ENCODE data around the gene CST1. TPM values are rescaled to one million over a fixed set of nuclear protein-coding genes. Genes with fewer than 3 reads are reported as not detected.
"Not testable (repeated sequence)": the region's sequence is repeated elsewhere in the genome, so short reads cannot be mapped to it uniquely, and the experiment has no call there.

CST1 gene
- polyA plus RNA-seq, 1 of the 3 experiments (the other 2 are of a cell fraction), result not detected

GRCh38 chr20:23766531-23766930, 15.8 kb upstream of the CST1 start:
- no peaks in the 10 kb centered on the region; the same call in 1 of the 2 replicates for H3K27me3 ChIP-seq (ENCODE audit: insufficient read depth)
- no peaks in the 10 kb centered on the region for H4K20me1 ChIP-seq (ENCODE audit: insufficient read depth)
- no peak overlapping the region for H3K4me3 ChIP-seq (ENCODE audit: low read depth in 2 of 2, low read length in 1 of 2)
- H3K9ac ChIP-seq, result no peak overlapping the region
- no peaks in the 10 kb centered on the region for H3K9me3 ChIP-seq
- no peak overlapping the region for H3K4me2 ChIP-seq
- H2AFZ ChIP-seq (ENCODE audit: low read depth), result no peak overlapping the region
- H3K27ac ChIP-seq (ENCODE audit: low read depth in 2 of 2, low read length in 1 of 2), result no peak overlapping the region
- ChIA-PET CTCF (no interaction called here), POLR2A (no interaction called here)
- H3K9me2 ChIP-seq, result no peaks in the 10 kb centered on the region
- TF ChIP-seq REST (IDR thresholded peaks at IDR 0.05; ENCODE audit: low read depth, low read length) (no peak), GATA2 (CRISPR knock-in tag; IDR thresholded peaks at IDR 0.05) (no peak), FOXM1 (IDR thresholded peaks at IDR 0.05; ENCODE audit: low read depth) (no peak), TEAD4 (IDR thresholded peaks at IDR 0.05; ENCODE audit: borderline replicate concordance, insufficient read depth) (no peak), NRF1 (IDR thresholded peaks at IDR 0.05; ENCODE audit: low read depth, low read length) (no peak)
- H3K4me1 ChIP-seq (ENCODE audit: control insufficient read depth in 1 of 2, insufficient read depth in 2 of 2, low read depth in 1 of 2, low read length in 1 of 2), result no peaks in the 10 kb centered on the region
- no peaks in the 10 kb centered on the region for H3K79me2 ChIP-seq (ENCODE audit: insufficient read depth)
- no peaks in the 10 kb centered on the region for H3F3A ChIP-seq (replicated peaks; ENCODE audit: insufficient read depth)
- 0% methylated on average over 1 of the region's 1 CpG for WGBS (ENCODE audit: low lambda C conversion rate)
- DNase-seq, result no peak
- H3K36me3 ChIP-seq (replicated peaks in 1 of 2; ENCODE audit: control insufficient read depth in 1 of 2, insufficient read depth in 2 of 2, low read length in 1 of 2), result no peaks in the 10 kb centered on the region

DNA sequence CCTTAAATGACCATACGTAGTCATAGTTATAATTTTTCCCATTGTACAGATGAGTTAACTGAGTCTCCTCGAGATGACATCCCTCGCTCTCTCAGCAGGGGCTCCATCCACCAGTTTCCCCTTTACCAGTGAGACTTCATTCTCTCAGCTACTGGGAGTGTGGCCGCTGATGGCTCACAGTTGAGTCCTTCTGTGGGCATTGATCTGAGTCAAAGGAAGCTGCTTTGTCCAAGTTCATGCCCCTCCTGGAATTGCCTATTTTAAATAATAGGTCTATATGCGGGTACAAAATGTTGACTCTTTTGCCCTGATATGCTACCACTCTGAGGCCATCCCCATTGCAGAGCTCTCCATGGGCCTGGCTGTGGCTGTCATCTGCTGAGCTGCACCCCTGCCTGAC, 14.8 kb upstream of the CST1 start:
- Histone ChIP-seq H3K9me2 (no peaks in the 10 kb centered on the region), H3K4me3 (ENCODE audit: low read depth in 2 of 2, low read length in 1 of 2) (no peak overlapping the region), H3K9me3 (no peaks in the 10 kb centered on the region), H3K79me2 (ENCODE audit: insufficient read depth) (no peaks in the 10 kb centered on the region), H3K4me1 (ENCODE audit: control insufficient read depth in 1 of 2, insufficient read depth in 2 of 2, low read depth in 1 of 2, low read length in 1 of 2) (no peaks in the 10 kb centered on the region), H2AFZ (ENCODE audit: low read depth) (no peak overlapping the region), H3F3A (replicated peaks; ENCODE audit: insufficient read depth) (no peaks in the 10 kb centered on the region), H3K36me3 (replicated peaks in 1 of 2; ENCODE audit: control insufficient read depth in 1 of 2, insufficient read depth in 2 of 2, low read length in 1 of 2) (no peaks in the 10 kb centered on the region), H3K4me2 (no peak overlapping the region), H4K20me1 (ENCODE audit: insufficient read depth) (no peaks in the 10 kb centered on the region), H3K27ac (ENCODE audit: low read depth in 2 of 2, low read length in 1 of 2) (no peak overlapping the region), H3K27me3 (ENCODE audit: insufficient read depth) (no peaks in the 10 kb centered on the region; the same call in 1 of the 2 replicates), H3K9ac (no peak overlapping the region)
- TF ChIP-seq NFIC (IDR thresholded peaks at IDR 0.05; ENCODE audit: borderline replicate concordance), result no peak
- TF ChIP-seq, protein P1, sequence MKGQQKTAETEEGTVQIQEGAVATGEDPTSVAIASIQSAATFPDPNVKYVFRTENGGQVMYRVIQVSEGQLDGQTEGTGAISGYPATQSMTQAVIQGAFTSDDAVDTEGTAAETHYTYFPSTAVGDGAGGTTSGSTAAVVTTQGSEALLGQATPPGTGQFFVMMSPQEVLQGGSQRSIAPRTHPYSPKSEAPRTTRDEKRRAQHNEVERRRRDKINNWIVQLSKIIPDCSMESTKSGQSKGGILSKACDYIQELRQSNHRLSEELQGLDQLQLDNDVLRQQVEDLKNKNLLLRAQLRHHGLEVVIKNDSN (IDR thresholded peaks at IDR 0.05; ENCODE audit: borderline replicate concordance, low read depth), result no peak
- no peak for TF ChIP-seq JUND (IDR thresholded peaks at IDR 0.05)
- TF ChIP-seq RAD21 (IDR thresholded peaks at IDR 0.05; ENCODE audit: low read length), result no peak
- TF ChIP-seq GABPA (IDR thresholded peaks at IDR 0.05; ENCODE audit: low read depth), result no peak
- TF ChIP-seq EZH2phosphoT487 (IDR thresholded peaks at IDR 0.05; ENCODE audit: borderline replicate concordance, low read depth), result no peak
- TF ChIP-seq USF2 (IDR thresholded peaks at IDR 0.05; ENCODE audit: borderline replicate concordance, low read depth, low read length), result no peak
- no peak for TF ChIP-seq MXI1 (IDR thresholded peaks at IDR 0.05; ENCODE audit: low read depth, low read length)
- TF ChIP-seq FOXM1 (IDR thresholded peaks at IDR 0.05; ENCODE audit: low read depth), result no peak
- TF ChIP-seq ELF1 (IDR thresholded peaks at IDR 0.05), result no peak
- no peak for TF ChIP-seq YY1 (IDR thresholded peaks at IDR 0.05; ENCODE audit: low read depth)
- TF ChIP-seq TAF1 (IDR thresholded peaks at IDR 0.05; ENCODE audit: borderline replicate concordance, low read depth, low read length), result no peak
- TF ChIP-seq, protein P2, sequence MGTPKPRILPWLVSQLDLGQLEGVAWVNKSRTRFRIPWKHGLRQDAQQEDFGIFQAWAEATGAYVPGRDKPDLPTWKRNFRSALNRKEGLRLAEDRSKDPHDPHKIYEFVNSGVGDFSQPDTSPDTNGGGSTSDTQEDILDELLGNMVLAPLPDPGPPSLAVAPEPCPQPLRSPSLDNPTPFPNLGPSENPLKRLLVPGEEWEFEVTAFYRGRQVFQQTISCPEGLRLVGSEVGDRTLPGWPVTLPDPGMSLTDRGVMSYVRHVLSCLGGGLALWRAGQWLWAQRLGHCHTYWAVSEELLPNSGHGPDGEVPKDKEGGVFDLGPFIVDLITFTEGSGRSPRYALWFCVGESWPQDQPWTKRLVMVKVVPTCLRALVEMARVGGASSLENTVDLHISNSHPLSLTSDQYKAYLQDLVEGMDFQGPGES (IDR thresholded peaks at IDR 0.05; ENCODE audit: low read depth, low read length), result no peak
- no peak for TF ChIP-seq FOXJ3 (CRISPR knock-in tag; IDR thresholded peaks at IDR 0.05)
- no peak for TF ChIP-seq RXRA (IDR thresholded peaks at IDR 0.05; ENCODE audit: borderline replicate concordance, low read depth)
- no peak for DNase-seq
- ChIA-PET POLR2A (no interaction called here), CTCF (no interaction called here)
- 12% methylated on average over 5 of the region's 5 CpGs for WGBS (ENCODE audit: low lambda C conversion rate)

- H3K9me2 ChIP-seq; H3K4me2 ChIP-seq; H3K79me2 ChIP-seq (ENCODE audit: insufficient read depth); H2AFZ ChIP-seq (ENCODE audit: low read depth); POLR2A ChIA-PET; H3K9ac ChIP-seq; H3K9me3 ChIP-seq; H3K36me3 ChIP-seq (replicated peaks in 1 of 2; ENCODE audit: control insufficient read depth in 1 of 2, insufficient read depth in 2 of 2, low read length in 1 of 2); H3K4me3 ChIP-seq (ENCODE audit: low read depth in 2 of 2, low read length in 1 of 2); H3F3A ChIP-seq (replicated peaks; ENCODE audit: insufficient read depth); H4K20me1 ChIP-seq (ENCODE audit: insufficient read depth); H3K27me3 ChIP-seq (ENCODE audit: insufficient read depth); H3K4me1 ChIP-seq (ENCODE audit: control insufficient read depth in 1 of 2, insufficient read depth in 2 of 2, low read depth in 1 of 2, low read length in 1 of 2); H3K27ac ChIP-seq (ENCODE audit: low read depth in 2 of 2, low read length in 1 of 2); DNase-seq; CTCF ChIA-PET: not testable (repeated sequence)
- WGBS (ENCODE audit: low lambda C conversion rate), result 0% methylated on average over 2 of the region's 2 CpGs
Observed at GRCh38 chr20:23764630-23765029, 13.9 kb upstream of the CST1 start.

Data from SK-N-SH (cell line).